NCI-H82 (cell line): ENCODE measurements around the gene PARL.
"Not testable (repeated sequence)": the region's sequence is repeated elsewhere in the genome, so short reads cannot be mapped to it uniquely, and the experiment has no call there.

Source experiments
- DNase-seq: peaks from one replicate; lab custom pipeline; 2025; lab: John Stamatoyannopoulos, UW

PARL gene

DNA sequence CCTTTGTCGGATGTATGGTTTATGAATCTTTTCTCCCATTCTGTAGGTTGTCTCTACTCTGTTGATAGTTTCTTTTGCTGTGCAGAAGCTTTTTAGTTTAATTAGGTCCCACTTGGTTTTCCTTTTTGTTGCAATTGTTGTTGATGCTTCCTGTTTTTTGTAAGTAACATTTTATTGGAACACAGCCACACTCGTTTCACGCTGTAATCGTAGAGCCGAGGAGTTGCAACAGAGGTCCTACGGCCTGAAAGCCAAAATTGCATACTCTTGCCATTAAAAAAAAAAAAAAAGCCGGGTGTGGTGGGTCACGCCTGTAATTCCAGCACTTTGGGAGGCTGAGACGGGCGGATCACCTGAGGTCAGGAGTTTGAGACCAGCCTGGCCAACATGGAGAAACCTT, 100.2 kb downstream of the PARL start:
- DNase-seq = not testable (repeated sequence)

GRCh38 chr3:183782576-183783276, 102.0 kb downstream of the PARL start:
- no peak for DNase-seq

DNA sequence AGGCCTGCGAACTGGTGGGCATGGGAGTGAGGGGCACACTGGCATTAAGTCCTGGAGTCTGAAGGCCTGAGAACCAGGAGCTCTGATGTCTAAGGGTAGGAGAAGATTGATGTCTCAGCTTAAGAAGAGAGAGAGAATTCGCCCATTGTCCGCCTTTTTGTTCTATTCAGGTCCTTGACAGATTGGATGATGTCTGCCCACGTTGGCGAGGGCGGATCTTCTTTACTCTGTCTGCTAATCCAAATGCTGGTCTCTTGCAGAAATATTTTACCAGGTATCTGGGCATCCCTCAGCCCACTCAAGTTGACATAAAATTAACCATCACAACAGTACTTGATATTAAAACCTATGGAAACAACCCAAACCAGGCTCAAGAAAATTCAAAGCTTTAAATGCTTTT, 103.4 kb downstream of the PARL start:
- DNase-seq = no peak

GRCh38 chr3:183779896-183780465, 104.7 kb downstream of the PARL start:
- DNase-seq = no peak
